ENCODE data around the gene GALC.

DNA sequence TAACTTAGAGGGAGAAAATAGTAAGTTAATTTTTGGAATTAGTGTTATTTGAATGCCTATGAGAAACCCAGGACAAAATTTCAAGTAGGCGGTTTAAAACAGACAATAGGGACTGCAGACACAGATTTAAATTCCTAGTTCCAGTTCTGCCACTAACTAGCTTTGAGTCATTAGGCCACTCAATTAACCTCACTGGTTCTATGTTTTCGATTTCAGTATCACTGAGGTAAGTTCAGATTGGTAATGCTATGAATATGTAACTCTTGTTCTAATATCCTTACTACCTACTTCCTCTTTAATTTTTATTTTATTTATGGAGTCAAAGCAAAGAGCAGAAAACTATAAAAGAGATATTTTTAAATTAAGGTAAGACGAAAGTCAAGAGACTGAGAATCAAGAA, 52.6 kb downstream of the GALC start:
- TF ChIP-seq, protein P1, sequence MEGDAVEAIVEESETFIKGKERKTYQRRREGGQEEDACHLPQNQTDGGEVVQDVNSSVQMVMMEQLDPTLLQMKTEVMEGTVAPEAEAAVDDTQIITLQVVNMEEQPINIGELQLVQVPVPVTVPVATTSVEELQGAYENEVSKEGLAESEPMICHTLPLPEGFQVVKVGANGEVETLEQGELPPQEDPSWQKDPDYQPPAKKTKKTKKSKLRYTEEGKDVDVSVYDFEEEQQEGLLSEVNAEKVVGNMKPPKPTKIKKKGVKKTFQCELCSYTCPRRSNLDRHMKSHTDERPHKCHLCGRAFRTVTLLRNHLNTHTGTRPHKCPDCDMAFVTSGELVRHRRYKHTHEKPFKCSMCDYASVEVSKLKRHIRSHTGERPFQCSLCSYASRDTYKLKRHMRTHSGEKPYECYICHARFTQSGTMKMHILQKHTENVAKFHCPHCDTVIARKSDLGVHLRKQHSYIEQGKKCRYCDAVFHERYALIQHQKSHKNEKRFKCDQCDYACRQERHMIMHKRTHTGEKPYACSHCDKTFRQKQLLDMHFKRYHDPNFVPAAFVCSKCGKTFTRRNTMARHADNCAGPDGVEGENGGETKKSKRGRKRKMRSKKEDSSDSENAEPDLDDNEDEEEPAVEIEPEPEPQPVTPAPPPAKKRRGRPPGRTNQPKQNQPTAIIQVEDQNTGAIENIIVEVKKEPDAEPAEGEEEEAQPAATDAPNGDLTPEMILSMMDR (IDR thresholded peaks at IDR 0.05; ENCODE audit: insufficient read depth, low read length, poor library complexity, severe bottlenecking) = no peak
- no peak for TF ChIP-seq EZH2phosphoT487 (conservative IDR thresholded peaks at IDR 0.05; ENCODE audit: low read length)
